Dedifferentiated amniotic fluid mesenchymal stem cell (primary cell): ENCODE results near the gene MAP2.
"Not testable (repeated sequence)": the region's sequence is repeated elsewhere in the genome, so short reads cannot be mapped to it uniquely, and the experiment has no call there.

Experiments
- DNase-seq: peaks from one replicate; pipeline ENCODE4 v3.0.0-alpha.2; 2016; ENCODE audit errors: extremely low spot score

MAP2 gene

DNA sequence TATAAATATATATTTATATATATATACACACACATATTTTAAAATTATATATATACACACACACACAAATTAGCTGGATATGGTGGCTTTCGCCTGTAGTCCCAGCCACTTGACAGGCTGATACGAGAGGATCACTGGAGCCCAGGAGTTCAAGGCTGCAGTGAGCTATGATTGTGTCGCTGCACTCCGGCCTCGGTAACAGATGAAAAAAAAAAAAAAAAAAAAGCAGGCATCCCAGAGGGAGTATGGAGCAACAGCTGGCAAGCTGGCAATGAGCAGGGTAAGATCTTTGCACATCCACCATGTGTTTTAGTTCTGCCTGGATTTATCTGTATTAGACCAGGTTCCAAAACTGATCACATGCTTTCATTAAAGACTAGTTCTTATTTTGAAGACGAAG is 170.1 kb downstream of the MAP2 start:
- no peak for DNase-seq

GRCh38 chr2:209596262-209596661 is 172.4 kb downstream of the MAP2 start:
- no peak for DNase-seq

- not testable (repeated sequence) for DNase-seq
Measured at GRCh38 chr2:209598227-209598626, 174.4 kb downstream of the MAP2 start.

GRCh38 chr2:209600341-209601171 is 176.7 kb downstream of the MAP2 start:
- DNase-seq: no peak

DNA sequence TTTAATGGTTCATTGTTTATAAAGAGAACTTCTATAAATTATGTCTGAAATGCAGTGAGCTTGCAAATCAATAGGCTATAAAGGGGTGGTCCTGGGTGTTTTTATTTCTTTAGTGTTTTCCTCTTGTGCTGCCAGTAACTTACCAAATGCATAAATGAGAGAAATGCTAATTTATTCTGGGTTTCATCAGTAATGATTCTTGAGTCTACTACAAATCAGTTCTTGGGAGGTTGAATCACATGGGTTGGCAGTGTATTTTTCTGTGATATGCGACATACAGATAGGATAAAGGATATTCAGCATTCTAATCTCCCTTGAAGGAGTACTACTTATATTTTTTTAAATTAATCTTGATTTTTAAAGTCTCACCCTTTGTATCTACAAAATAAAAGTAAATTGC is 177.7 kb downstream of the MAP2 start:
- DNase-seq: no peak

DNA sequence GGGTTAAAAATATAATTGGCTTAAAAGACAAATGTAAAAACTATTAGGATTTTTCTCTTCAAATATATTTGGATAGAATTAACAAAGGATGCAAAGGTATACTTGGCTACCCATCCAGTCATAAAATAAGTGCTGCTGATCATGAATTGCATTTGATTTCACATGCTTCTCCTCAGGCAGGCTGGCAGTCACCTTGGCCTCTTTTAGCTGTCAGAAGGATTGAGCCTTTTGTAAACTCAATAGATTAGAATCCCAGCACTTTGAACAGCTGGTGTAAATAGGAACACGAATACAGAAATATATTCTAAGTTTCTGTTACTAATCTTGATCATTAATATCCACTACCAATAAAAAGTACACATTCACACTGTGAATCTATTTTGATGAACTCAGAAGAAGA is 178.4 kb downstream of the MAP2 start:
- no peak for DNase-seq

DNA sequence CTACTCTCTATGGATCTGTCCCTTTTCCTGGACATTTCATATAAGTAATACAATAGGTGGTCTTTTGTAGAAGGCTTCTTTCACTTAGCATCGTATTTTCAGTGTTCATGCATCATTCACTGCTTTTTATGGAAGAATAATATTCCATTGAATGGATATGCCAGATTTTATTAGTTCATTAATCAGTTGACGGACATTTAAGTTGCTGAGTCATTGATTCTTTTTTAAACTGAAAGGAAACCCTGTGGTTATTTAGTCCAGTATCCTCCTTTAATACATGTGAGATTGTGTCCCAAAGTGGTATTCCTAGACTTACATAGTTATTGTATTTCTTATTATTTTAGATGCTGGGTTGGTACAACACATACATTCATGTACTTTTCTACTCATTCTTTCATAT is 185.7 kb downstream of the MAP2 start:
- DNase-seq: no peak

DNA sequence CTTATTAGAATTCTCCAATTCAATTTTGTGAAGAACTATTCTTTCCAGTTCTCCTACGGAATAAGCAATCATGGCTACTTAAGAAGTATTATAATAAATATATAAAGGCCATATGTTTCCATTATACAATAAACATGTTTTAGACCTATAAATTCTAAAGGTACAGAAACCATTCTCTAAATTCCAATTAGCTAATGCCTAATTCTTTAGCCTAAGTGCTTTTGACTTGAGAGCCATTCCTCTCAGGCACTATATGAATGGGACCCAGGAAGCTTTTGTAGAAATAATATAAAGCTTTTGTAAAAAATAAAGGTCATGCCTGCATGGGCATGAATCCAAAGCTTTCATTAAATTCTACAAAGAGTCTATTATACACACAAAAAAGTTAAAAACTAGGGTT is 186.8 kb downstream of the MAP2 start:
- DNase-seq: no peak

- no peak for DNase-seq
Measured at GRCh38 chr2:209613649-209614305, 189.9 kb downstream of the MAP2 start.

- DNase-seq: no peak
Measured at GRCh38 chr2:209614690-209615369, 191.0 kb downstream of the MAP2 start.

DNA sequence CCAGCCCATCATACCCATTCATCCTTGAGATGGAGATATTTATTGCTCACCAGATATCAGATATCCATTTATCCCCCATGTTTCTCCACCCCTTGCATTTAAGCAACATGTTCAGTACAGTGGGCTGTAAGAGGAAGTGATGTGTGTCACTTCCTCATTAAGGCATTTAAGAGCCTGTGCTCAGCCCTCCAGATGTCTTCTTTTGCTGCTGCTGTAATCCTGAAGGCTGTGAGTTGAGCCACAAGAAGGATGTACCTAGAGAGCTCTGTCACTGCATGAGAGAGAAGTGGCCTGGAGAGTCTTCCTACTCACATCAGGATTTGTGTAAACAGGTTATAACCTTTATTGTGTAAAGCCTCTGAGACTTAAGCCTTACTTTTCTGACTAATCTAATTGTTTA is 195.9 kb downstream of the MAP2 start:
- DNase-seq: no peak

GRCh38 chr2:209624192-209624938 is 200.5 kb downstream of the MAP2 start:
- DNase-seq: no peak

DNA sequence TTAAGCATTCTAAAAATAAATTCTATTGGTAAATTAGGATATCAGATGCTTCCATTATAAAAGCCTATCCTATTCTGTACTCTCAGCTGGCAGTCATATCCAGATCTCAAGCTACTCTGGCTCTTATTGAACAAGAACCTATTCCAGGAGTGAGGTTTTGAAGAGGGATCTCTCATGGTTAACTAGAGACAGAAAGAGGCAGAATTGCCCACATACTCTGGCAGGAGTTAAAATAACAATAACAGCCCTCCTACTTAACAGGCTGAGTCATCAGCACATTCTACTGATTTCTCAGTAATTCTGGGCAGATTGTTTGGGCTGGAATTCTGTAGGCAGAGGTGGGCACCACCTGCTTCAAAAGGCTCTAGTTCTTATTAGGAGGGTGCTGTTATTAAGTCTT is 205.8 kb downstream of the MAP2 start:
- DNase-seq: peak; percentile 57

GRCh38 chr2:209633911-209634310 is 210.1 kb downstream of the MAP2 start:
- no peak for DNase-seq

GRCh38 chr2:209636076-209636475 is 212.2 kb downstream of the MAP2 start:
- no peak for DNase-seq

- DNase-seq: no peak
Measured at GRCh38 chr2:209637293-209637692, 213.4 kb downstream of the MAP2 start.

DNA sequence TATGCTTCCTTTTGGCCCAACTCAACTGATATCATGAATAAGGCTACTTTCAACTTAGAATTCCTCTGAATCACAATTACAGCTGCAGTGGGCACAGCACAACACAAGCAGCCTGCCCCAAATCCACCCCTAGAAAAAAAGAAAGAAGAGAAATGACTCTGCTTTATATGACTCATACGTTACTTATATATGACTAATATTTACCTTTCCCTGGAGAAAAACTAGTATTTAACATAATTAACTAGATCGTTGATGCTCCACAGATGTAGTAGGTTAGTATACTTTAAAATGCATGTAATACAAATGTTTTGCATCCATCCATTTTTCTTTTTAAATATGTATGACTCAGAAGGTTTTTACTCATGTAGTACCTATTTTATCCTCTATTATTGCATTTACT is 214.5 kb downstream of the MAP2 start:
- DNase-seq: no peak

DNA sequence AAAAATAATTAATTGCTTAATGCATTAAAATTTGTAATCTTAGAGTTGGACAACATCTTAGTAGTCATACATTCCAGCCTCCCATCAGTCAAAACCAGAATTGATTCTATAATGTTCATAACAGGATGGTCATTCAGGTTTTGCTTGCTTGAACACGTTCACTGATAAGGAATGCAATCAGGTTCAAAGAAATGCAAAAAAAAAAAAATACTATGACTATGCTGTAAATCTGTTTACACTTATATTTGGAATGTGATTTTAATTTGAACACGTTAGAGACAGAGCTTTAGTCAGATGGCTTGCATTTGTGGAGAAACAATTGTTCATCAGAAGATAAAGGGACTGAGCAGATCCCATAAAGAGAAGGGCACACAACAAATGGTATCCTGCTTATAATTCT is 216.5 kb downstream of the MAP2 start:
- DNase-seq: no peak

GRCh38 chr2:209642146-209642820 is 218.4 kb downstream of the MAP2 start:
- DNase-seq: no peak

DNA sequence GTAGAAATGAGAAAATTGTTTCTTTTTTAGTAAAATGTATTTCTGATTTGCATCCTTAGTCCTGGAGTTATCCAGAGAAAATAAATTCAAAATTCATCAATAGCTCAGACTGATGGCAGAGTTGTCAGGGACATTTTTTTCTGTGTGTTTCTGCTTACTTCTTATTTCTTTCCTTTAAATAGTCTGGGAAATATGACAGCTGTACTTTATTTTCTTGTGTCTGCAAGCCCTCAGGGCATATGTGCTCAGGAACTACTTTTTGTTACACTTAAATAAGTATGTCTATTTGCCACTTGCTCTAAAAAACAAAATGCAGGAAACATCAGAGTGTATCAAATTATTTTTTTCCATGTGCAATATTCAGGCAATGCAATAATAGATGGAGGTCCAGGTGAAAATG is 221.0 kb downstream of the MAP2 start:
- DNase-seq: peak; percentile 31

- peak; percentile 57 for DNase-seq
Measured at GRCh38 chr2:209648714-209649113, 224.9 kb downstream of the MAP2 start.

DNA sequence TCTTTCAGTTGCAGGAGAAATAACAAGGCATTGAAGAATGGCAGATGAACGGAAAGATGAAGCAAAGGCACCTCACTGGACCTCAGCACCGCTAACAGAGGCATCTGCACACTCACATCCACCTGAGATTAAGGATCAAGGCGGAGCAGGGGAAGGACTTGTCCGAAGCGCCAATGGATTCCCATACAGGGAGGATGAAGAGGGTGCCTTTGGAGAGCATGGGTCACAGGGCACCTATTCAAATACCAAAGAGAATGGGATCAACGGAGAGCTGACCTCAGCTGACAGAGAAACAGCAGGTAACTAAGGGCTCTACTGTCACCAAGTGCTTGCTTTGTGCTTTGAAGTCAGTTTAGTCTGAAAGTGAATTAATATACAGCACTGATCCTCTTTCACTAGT is 229.3 kb downstream of the MAP2 start:
- DNase-seq: no peak
